22Rv1 (cell line): ENCODE data around the gene PARP3.

ENCODE experiments used
- CTCF ChIP-seq: fragments of 450-650 bp; IDR thresholded peaks from 2 replicates; pipeline ENCODE4 v1.5.1; 2017; ENCODE audit warnings: mild to moderate bottlenecking
- ZFX ChIP-seq: fragments of 450-650 bp; IDR thresholded peaks from 2 replicates; pipeline ENCODE4 v1.6.1; 2017; ENCODE audit warnings: antibody characterized with exemption, borderline replicate concordance

GRCh38 chr3:51930439-51930838 is 11.7 kb upstream of the PARP3 start:
- TF ChIP-seq CTCF (no peak), ZFX (no peak)
